Astrocyte (in vitro differentiated cells and primary cell): Measurements from ENCODE around the gene DPEP3. TPM values are rescaled to one million over a fixed set of nuclear protein-coding genes. Genes with fewer than 3 reads are reported as not detected.

Experiments used
- DNase-seq: peaks from one replicate; pipeline ENCODE4 v3.0.0-alpha.2; 2010; ENCODE audit warnings: low read depth
- FAIRE-seq: peaks from 2 replicates; lab custom pipeline; 2011; peaks lifted over from hg19 to GRCh38; lab: Jason Lieb, UNC
- H2AFZ ChIP-seq: 2 replicates; pipeline ENCODE4 v1.6.0; 2012; ENCODE audit warnings: low read depth, low read length, inconsistent platforms
- H3K27ac ChIP-seq: 2 replicates; pipeline ENCODE4 v1.5.1; 2011; ENCODE audit warnings: low read depth, low read length, inconsistent platforms
- H3K27me3 ChIP-seq: 2 replicates; pipeline ENCODE4 v1.6.0; 2011; ENCODE audit warnings: low read length, inconsistent platforms; ENCODE audit not compliant: insufficient read depth
- H3K36me3 ChIP-seq: 2 replicates; pipeline ENCODE4 v1.5.1; 2011; ENCODE audit warnings: low read length, inconsistent platforms; ENCODE audit not compliant: insufficient read depth
- H3K4me1 ChIP-seq: 2 replicates; pipeline ENCODE4 v1.5.1; 2011; ENCODE audit warnings: low read length, inconsistent platforms; ENCODE audit not compliant: insufficient read depth
- H3K4me2 ChIP-seq: 2 replicates; pipeline ENCODE4 v1.6.0; 2012; ENCODE audit warnings: low read length, inconsistent platforms
- H3K4me3 ChIP-seq: 2 replicates; pipeline ENCODE4 v1.5.1; 2011; ENCODE audit warnings: low read depth, mild to moderate bottlenecking, low read length, inconsistent platforms; ENCODE audit not compliant: insufficient read depth
- H3K79me2 ChIP-seq: 2 replicates; pipeline ENCODE4 v1.6.0; 2012; ENCODE audit warnings: mild to moderate bottlenecking, low read length, inconsistent platforms; ENCODE audit not compliant: insufficient read depth
- H3K9ac ChIP-seq: 2 replicates; pipeline ENCODE4 v1.6.0; 2012; ENCODE audit warnings: mild to moderate bottlenecking, low read length, inconsistent platforms
- H3K9me3 ChIP-seq: 2 replicates; pipeline ENCODE4 v1.5.1; 2012; ENCODE audit warnings: low read depth, mild to moderate bottlenecking, low read length, inconsistent platforms; ENCODE audit not compliant: insufficient read depth
- H4K20me1 ChIP-seq: 2 replicates; pipeline ENCODE4 v1.6.0; 2012; ENCODE audit warnings: low read length, inconsistent platforms; ENCODE audit not compliant: insufficient read depth
- H3K27ac Mint-ChIP-seq: one replicate; pipeline ENCODE4 v1.8.0; 2021; ENCODE audit warnings: mild to moderate bottlenecking, mixed read lengths; ENCODE audit not compliant: unreplicated experiment
- H3K27me3 Mint-ChIP-seq: one replicate; pipeline ENCODE4 v1.8.0; 2021; ENCODE audit warnings: low read depth, mixed read lengths; ENCODE audit not compliant: unreplicated experiment
- H3K36me3 Mint-ChIP-seq: one replicate; pipeline ENCODE4 v1.8.0; 2021; ENCODE audit warnings: low read depth, mixed read lengths; ENCODE audit not compliant: unreplicated experiment
- H3K4me1 Mint-ChIP-seq: one replicate; pipeline ENCODE4 v1.8.0; 2021; ENCODE audit warnings: low read depth, mixed read lengths; ENCODE audit not compliant: unreplicated experiment
- H3K4me3 Mint-ChIP-seq: one replicate; pipeline ENCODE4 v1.8.0; 2021; ENCODE audit warnings: mild to moderate bottlenecking, moderate library complexity, mixed read lengths; ENCODE audit not compliant: unreplicated experiment
- H3K9me3 Mint-ChIP-seq: one replicate; pipeline ENCODE4 v1.8.0; 2021; ENCODE audit warnings: mild to moderate bottlenecking, mixed read lengths; ENCODE audit not compliant: unreplicated experiment
- EZH2 ChIP-seq: IDR thresholded peaks from 2 replicates; pipeline ENCODE4 v1.6.1; 2012; ENCODE audit warnings: mild to moderate bottlenecking, low read length, inconsistent platforms; ENCODE audit not compliant: insufficient read depth
- total RNA-seq: library from RNA; stranded (reverse); gene quantifications from 2 replicates; pipeline ENCODE4 v1.2.1, GENCODE V29; 2021
- TF ChIP-seq, protein P1 (sequence below): IDR thresholded peaks from 2 replicates; pipeline ENCODE4 v1.5.1; 2011; ENCODE audit warnings: low read depth, mild to moderate bottlenecking, inconsistent platforms, low read length, moderate library complexity; ENCODE audit not compliant: insufficient read depth

Gene DPEP3
- total RNA-seq, 1 donor from 2014 or later: not detected

- Histone ChIP-seq H3K4me3 (no peak overlapping the region), H3K4me1 (peaks cover 12% of the 10 kb centered on the region), H3K9me3 (no peaks in the 10 kb centered on the region), H3K27me3 (no peaks in the 10 kb centered on the region), H3K36me3 (peaks cover 50% of the 10 kb centered on the region), H3K79me2 (peaks cover 54% of the 10 kb centered on the region), H3K9ac (no peak overlapping the region), H3K4me2 (no peak overlapping the region), H2AFZ (no peak overlapping the region), H3K27ac (no peak overlapping the region), H4K20me1 (peaks cover 82% of the 10 kb centered on the region)
- H3K27ac Mint-ChIP-seq: no peak overlapping the region
- H3K4me3 Mint-ChIP-seq: no peak overlapping the region
- FAIRE-seq (no peak), DNase-seq (no peak)
- H3K36me3 Mint-ChIP-seq: peaks cover 29% of the 10 kb centered on the region
- TF ChIP-seq, protein P1, sequence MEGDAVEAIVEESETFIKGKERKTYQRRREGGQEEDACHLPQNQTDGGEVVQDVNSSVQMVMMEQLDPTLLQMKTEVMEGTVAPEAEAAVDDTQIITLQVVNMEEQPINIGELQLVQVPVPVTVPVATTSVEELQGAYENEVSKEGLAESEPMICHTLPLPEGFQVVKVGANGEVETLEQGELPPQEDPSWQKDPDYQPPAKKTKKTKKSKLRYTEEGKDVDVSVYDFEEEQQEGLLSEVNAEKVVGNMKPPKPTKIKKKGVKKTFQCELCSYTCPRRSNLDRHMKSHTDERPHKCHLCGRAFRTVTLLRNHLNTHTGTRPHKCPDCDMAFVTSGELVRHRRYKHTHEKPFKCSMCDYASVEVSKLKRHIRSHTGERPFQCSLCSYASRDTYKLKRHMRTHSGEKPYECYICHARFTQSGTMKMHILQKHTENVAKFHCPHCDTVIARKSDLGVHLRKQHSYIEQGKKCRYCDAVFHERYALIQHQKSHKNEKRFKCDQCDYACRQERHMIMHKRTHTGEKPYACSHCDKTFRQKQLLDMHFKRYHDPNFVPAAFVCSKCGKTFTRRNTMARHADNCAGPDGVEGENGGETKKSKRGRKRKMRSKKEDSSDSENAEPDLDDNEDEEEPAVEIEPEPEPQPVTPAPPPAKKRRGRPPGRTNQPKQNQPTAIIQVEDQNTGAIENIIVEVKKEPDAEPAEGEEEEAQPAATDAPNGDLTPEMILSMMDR: no peak
- peaks cover 8% of the 10 kb centered on the region for H3K4me1 Mint-ChIP-seq
- H3K9me3 Mint-ChIP-seq: no peaks in the 10 kb centered on the region
- no peaks in the 10 kb centered on the region for H3K27me3 Mint-ChIP-seq
These were observed 22.7 kb downstream of the DPEP3 start for GRCh38 chr16:67957622-67958021.

DNA sequence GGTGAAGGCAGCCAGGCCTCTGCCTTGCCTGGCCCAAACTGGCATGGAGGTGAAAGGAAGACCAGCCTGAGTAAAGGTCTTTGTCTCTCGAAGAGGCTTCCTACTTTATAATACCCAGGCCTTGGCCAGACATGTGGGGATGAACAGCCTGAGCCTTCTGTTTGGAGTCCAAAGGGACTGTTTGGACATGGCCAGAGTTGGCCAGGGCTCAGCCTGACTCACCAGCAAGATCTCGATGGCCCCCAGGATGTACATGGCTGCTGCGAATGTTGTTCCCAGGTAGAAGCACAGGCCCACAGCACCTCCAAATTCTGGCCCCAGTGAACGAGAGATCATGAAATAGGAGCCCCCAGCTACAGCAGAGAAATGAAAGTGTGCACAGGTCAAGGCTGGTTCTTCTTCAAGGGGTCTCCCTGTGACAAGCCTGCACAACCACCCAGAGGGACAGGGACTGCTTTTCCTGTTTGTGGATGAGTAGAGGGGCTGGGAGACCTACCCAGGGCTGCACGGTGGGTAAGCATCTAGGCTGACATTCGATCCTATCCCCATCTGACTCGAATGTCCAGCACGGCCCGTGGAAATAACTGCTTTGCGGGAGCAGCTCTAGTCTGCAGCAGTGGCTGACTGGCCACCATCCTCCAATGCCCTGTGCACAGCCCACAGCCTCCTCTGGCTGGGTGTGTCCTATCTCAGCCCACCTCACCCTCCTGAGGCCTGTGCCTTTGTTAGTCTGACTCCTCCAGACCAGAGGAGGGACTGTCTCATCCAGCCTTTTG is 25.7 kb downstream of the DPEP3 start:
- H4K20me1 ChIP-seq: peaks cover 81% of the 10 kb centered on the region
- no peak for DNase-seq
- peaks cover 46% of the 10 kb centered on the region for H3K36me3 ChIP-seq
- peaks cover 4% of the 10 kb centered on the region for H3K4me1 ChIP-seq
- peaks cover 25% of the 10 kb centered on the region for H3K79me2 ChIP-seq
- Mint-ChIP-seq H3K27ac (no peak overlapping the region), H3K4me3 (no peak overlapping the region), H3K4me1 (peaks cover 3% of the 10 kb centered on the region), H3K36me3 (peaks cover 24% of the 10 kb centered on the region), H3K27me3 (no peaks in the 10 kb centered on the region), H3K9me3 (no peaks in the 10 kb centered on the region)
- H3K27me3 ChIP-seq: no peaks in the 10 kb centered on the region
- no peak for FAIRE-seq
- TF ChIP-seq, protein P1: no peak
- TF ChIP-seq EZH2: no peak
- H2AFZ ChIP-seq: no peak overlapping the region
- no peak overlapping the region for H3K4me3 ChIP-seq
- H3K9ac ChIP-seq: no peak overlapping the region
- H3K9me3 ChIP-seq: no peaks in the 10 kb centered on the region
- no peak overlapping the region for H3K27ac ChIP-seq
- no peak overlapping the region for H3K4me2 ChIP-seq

GRCh38 chr16:67953641-67954375 is 26.5 kb downstream of the DPEP3 start:
- no peaks in the 10 kb centered on the region for H3K9me3 Mint-ChIP-seq
- Histone ChIP-seq H3K9me3 (no peaks in the 10 kb centered on the region), H3K4me1 (no peaks in the 10 kb centered on the region), H3K27me3 (no peaks in the 10 kb centered on the region), H2AFZ (no peak overlapping the region), H3K9ac (no peak overlapping the region), H3K4me3 (no peak overlapping the region), H3K36me3 (peaks cover 43% of the 10 kb centered on the region), H4K20me1 (peaks cover 77% of the 10 kb centered on the region), H3K27ac (no peak overlapping the region), H3K79me2 (peaks cover 17% of the 10 kb centered on the region), H3K4me2 (no peak overlapping the region)
- H3K27ac Mint-ChIP-seq: no peak overlapping the region
- H3K27me3 Mint-ChIP-seq: no peaks in the 10 kb centered on the region
- TF ChIP-seq EZH2: no peak
- TF ChIP-seq, protein P1: no peak
- FAIRE-seq (no peak), DNase-seq (no peak)
- H3K36me3 Mint-ChIP-seq: peaks cover 22% of the 10 kb centered on the region
- H3K4me3 Mint-ChIP-seq: no peak overlapping the region
- no peaks in the 10 kb centered on the region for H3K4me1 Mint-ChIP-seq
